ENCODE measurements around the gene XAB2. TPM values are rescaled to one million over a fixed set of nuclear protein-coding genes. Genes with fewer than 3 reads are reported as not detected.

The XAB2 gene
- total and polyA plus RNA-seq, 2 donors (not counting 1 experiment from before 2014, with no cell fraction given), result 62.7 to 93.8 TPM

GRCh38 chr19:7670790-7671189, 41.4 kb upstream of the XAB2 start:
- CTCF ChIA-PET, result interaction anchor here (1.4 to 3.0 kb wide), 2 partner anchors 10 to 19 kb away, joined by 3 to 9 read pairs; partner anchors contain the start of gene TRAPPC5
- H3K27ac ChIP-seq (ENCODE audit: low read length in 2 of 2), result no peak overlapping the region
- H3K9ac ChIP-seq (ENCODE audit: low read length), result no peak overlapping the region
- DNase-seq (no peak), ATAC-seq (ENCODE audit: low read depth) (no peak)
- H3K9me3 Mint-ChIP-seq (ENCODE audit: insufficient read depth), result no peaks in the 10 kb centered on the region
- H3K27ac Mint-ChIP-seq, result no peak overlapping the region
- 60% methylated on average over 2 of the region's 9 CpGs for WGBS (ENCODE audit: insufficient coverage)
- peaks cover 0 to 8% (median 0%) of the 10 kb centered on the region in 3 donors for H3K9me3 ChIP-seq (ENCODE audit: control extremely low read depth in 1 of 3, control insufficient read depth in 2 of 3, insufficient read depth in 1 of 3, low read length in 2 of 3)
- intact Hi-C loops (cut with micrococcal nuclease), result no loop called here
- H4K20me1 ChIP-seq (ENCODE audit: control insufficient read depth, insufficient read depth, low read length, poor library complexity, severe bottlenecking), result no peaks in the 10 kb centered on the region
- peak overlapping the region; percentile 70 for H3K4me2 ChIP-seq (replicated peaks; ENCODE audit: low read depth, low read length, poor library complexity, severe bottlenecking)
- no peaks in the 10 kb centered on the region for H3K79me2 ChIP-seq (ENCODE audit: control insufficient read depth, insufficient read depth, low read length)
- peaks cover 14% of the 10 kb centered on the region for H3K4me1 Mint-ChIP-seq
- TF ChIP-seq CTCF (IDR thresholded peaks at IDR 0.05) (no peak), EZH2 (IDR thresholded peaks at IDR 0.05; ENCODE audit: borderline replicate concordance, insufficient read depth, low read depth, low read length, poor library complexity, severe bottlenecking) (no peak)
- peaks cover 11 to 13% of the 10 kb centered on the region in 2 donors for H3K4me1 ChIP-seq (ENCODE audit: control insufficient read depth in 2 of 2, insufficient read depth in 2 of 2, low read length in 2 of 2)
- POLR2A ChIA-PET, result no interaction called here
- H2AFZ ChIP-seq (ENCODE audit: insufficient read depth, low read depth, low read length, poor library complexity, severe bottlenecking), result no peak overlapping the region
- H3K36me3 ChIP-seq (replicated peaks in 1 of 2; ENCODE audit: control extremely low read depth in 1 of 2, control insufficient read depth in 1 of 2, extremely low read depth in 1 of 2, insufficient read depth in 2 of 2, low read length in 1 of 2), result no peaks in the 10 kb centered on the region
- peaks cover 40% of the 10 kb centered on the region for H3K27me3 Mint-ChIP-seq
- H3K4me3 ChIP-seq (ENCODE audit: control extremely low read depth in 1 of 5, extremely low read depth in 1 of 5, insufficient read depth in 1 of 5, low read depth in 2 of 5, low read length in 4 of 5), result no peak overlapping the region
- H3K4me3 Mint-ChIP-seq, result peak overlapping the region; percentile 72
- peaks cover 0 to 46% (median 9%) of the 10 kb centered on the region in 4 experiments for H3K27me3 ChIP-seq (replicated peaks in 1 of 4; ENCODE audit: control extremely low read depth in 1 of 4, control insufficient read depth in 3 of 4, insufficient read depth in 4 of 4, low read length in 3 of 4)

GRCh38 chr19:7670150-7670783, 40.9 kb upstream of the XAB2 start:
- ChIA-PET POLR2A (interaction anchor here (0.6 kb wide), 1 partner anchor 8 kb away, joined by 3 read pairs; no protein-coding TSS in a partner anchor), CTCF (interaction anchor here (0.6 to 3.0 kb wide), 3 partner anchors 11 to 506 kb away, joined by 3 to 9 read pairs (median 3); partner anchors contain the start of gene TRAPPC5)
- H3K4me3 Mint-ChIP-seq, result peak overlapping the region; percentile 72
- peaks cover 0 to 44% (median 9%) of the 10 kb centered on the region in 4 experiments for H3K27me3 ChIP-seq (replicated peaks in 1 of 4; ENCODE audit: control extremely low read depth in 1 of 4, control insufficient read depth in 3 of 4, insufficient read depth in 4 of 4, low read length in 3 of 4)
- H3K27ac ChIP-seq (ENCODE audit: low read length in 2 of 2), result no peak overlapping the region
- H3K9me3 Mint-ChIP-seq (ENCODE audit: insufficient read depth), result no peaks in the 10 kb centered on the region
- H3K4me3 ChIP-seq (ENCODE audit: control extremely low read depth in 1 of 5, extremely low read depth in 1 of 5, insufficient read depth in 1 of 5, low read depth in 2 of 5, low read length in 4 of 5), result peak overlapping the region in 2 of 5 experiments; percentile 21 to 48
- ATAC-seq (ENCODE audit: low read depth) (peak; percentile 10), DNase-seq (peak; percentile 28)
- no peak overlapping the region for H3K27ac Mint-ChIP-seq
- peaks cover 42% of the 10 kb centered on the region for H3K27me3 Mint-ChIP-seq
- 6% methylated on average over 41 of the region's 43 CpGs for WGBS (ENCODE audit: insufficient coverage)
- intact Hi-C loops (cut with micrococcal nuclease), result no loop called here
- TF ChIP-seq CTCF (IDR thresholded peaks at IDR 0.05) (no peak), EZH2 (IDR thresholded peaks at IDR 0.05; ENCODE audit: borderline replicate concordance, insufficient read depth, low read depth, low read length, poor library complexity, severe bottlenecking) (no peak)
- peak overlapping the region; percentile 15 for H3K9ac ChIP-seq (ENCODE audit: low read length)
- H2AFZ ChIP-seq (ENCODE audit: insufficient read depth, low read depth, low read length, poor library complexity, severe bottlenecking), result peak overlapping the region; percentile 49
- peaks cover 8% of the 10 kb centered on the region in 2 donors for H3K4me1 ChIP-seq (ENCODE audit: control insufficient read depth in 2 of 2, insufficient read depth in 2 of 2, low read length in 2 of 2)
- peak overlapping the region; percentile 70 for H3K4me2 ChIP-seq (replicated peaks; ENCODE audit: low read depth, low read length, poor library complexity, severe bottlenecking)
- peaks cover 0 to 8% (median 0%) of the 10 kb centered on the region in 3 donors for H3K9me3 ChIP-seq (ENCODE audit: control extremely low read depth in 1 of 3, control insufficient read depth in 2 of 3, insufficient read depth in 1 of 3, low read length in 2 of 3)
- no peaks in the 10 kb centered on the region for H3K79me2 ChIP-seq (ENCODE audit: control insufficient read depth, insufficient read depth, low read length)
- H3K36me3 ChIP-seq (replicated peaks in 1 of 2; ENCODE audit: control extremely low read depth in 1 of 2, control insufficient read depth in 1 of 2, extremely low read depth in 1 of 2, insufficient read depth in 2 of 2, low read length in 1 of 2), result no peaks in the 10 kb centered on the region
- H4K20me1 ChIP-seq (ENCODE audit: control insufficient read depth, insufficient read depth, low read length, poor library complexity, severe bottlenecking), result no peaks in the 10 kb centered on the region
- H3K4me1 Mint-ChIP-seq, result peaks cover 12% of the 10 kb centered on the region

Measured in B cell (primary cell).